GM19438 (cell line): ENCODE results near the gene DNAI2.
"Not testable (repeated sequence)": the region's sequence is repeated elsewhere in the genome, so short reads cannot be mapped to it uniquely, and the experiment has no call there.

Experiments used
- ATAC-seq: cut with Tn5 transposase; IDR thresholded peaks from one replicate; pipeline ENCODE4 v1.9.1; 2021; ENCODE audit warnings: low read depth; ENCODE audit not compliant: unreplicated experiment

The DNAI2 gene

DNA sequence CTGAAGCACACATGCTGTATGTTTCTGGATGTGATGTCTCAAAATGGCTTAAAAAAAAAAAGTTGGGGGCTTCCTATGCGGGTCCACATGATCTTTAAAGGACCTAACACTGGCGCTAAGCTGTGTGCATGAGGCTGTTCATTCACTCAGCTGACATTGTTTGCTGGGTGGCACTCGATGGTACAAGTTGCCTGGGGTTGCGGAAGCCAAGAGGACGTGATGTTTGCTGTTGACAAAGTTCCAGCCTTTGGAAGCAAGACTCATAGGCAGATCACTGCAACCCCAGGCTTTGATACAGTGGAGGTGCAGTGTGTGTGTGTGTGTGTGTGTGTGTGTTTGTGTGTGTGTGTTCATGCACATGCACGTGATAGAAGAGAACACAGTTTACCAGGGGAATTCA is 29.5 kb upstream of the DNAI2 start:
- no peak for ATAC-seq

DNA sequence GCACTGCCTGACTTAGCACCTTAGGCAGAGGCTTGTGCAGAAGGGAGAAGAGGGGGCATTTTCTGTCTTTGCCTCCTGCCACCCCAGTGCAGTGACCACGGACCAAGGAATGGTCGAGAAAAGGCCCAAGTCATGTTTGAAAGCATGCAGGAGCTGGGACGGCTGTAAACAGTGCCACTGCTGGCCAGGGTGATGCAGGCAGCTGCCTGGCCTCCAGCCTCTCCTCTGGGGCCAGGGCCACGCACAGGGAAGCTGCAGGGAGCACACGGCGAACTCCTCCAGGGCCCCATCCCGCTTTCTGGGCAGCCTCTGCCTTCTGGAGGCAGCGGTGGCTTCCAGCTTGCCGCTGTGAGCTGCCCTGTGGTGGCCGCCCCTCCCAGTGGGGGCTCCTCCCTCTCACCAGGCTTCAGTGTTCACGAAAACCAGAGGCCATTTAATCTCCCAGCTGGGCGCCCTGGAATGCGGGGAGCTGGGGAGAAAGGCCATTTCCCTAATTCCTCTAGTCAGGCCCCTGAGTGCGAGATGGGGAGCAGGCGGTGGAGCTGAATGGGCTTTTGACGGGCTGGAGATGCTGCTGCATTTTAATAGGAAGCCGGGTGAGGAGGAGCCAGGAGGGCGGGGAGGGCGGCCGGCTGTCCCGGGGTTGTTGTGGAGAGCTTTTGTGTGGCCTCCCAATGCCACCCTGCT is 28.7 kb upstream of the DNAI2 start:
- no peak for ATAC-seq

DNA sequence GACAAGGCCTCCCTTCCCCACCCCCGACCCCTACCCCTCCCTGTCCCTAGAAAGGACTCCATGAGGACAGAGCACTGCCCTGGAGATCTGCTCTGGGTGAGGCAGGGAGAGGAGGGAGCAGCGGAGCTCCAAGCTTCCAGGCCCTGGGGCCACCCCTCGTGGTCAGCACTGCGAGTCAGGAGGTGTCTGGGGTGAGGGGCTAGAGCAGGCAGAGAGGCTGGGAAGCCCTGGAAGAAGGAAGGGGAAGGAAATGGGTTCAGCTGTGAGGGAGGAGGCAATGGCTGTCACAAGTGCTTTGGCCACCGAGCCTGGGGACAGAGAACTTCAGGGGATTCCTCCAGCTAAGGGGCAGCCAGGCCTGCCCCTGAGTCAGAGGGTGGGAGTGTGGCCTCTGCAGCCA is 28.2 kb upstream of the DNAI2 start:
- ATAC-seq, result no peak

DNA sequence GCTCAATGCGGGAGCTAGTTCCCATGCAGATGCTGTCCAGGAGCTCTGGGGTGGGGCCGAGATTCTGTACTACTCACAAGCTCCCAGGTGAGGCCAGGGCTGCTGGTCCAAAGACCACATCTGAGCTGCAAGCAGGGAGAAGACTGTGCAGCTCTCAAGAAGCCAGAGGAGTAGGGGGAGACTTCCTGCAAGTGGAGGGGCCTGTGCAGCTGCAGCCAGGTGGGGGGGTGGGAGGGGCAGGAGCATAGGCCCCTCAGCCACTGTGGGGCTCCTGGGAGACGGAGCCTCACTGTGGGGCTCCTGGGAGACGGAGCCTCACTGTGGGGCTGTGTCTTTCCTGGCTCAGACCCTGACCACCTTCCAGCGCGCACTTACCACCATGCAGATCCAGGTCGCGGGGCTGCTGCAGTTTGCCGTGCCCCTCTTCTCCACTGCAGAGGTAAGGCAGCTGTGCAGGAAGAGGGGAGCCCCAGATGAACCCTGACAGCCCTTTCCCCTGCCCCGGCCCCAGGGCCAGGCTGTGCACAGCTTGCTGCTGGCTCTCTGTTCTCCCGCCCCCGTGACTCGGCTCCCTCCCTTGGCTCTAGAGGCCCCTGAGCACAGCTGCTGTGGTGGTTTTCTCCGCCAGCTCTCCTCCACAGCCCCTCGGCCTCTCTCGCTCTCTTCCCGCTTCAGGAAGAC is 24.3 kb upstream of the DNAI2 start:
- no peak for ATAC-seq

DNA sequence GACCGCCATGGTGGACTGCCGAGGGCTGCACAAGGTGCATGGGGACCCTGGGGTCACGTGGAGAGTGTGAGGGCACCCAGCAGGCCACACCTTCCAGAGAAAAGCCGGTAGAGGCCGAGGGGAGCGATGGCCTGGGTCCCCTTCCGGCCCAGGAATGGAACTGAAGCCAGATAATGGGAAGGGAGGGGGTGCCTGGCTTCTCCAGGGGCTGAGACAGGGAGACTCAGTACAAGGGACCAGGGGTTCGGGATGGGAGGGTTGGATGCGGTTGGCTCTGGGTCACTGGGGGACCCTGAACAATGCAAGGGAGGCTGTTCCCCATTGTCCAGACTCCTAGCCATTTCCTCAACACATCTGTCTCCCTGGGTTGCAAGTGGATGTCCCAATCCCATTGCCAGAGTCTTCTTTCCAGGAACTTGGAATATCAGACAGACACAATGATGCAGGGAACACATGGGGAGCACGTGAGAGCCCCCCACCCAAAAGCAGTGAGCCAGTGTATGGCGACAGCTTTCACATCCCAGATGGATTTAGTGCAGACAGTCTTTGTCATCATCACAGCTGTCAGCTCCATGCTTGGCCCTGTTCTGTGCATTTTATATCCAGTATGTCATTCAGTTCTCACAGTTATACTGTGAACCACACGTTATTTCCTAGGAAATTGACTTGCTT is 23.6 kb upstream of the DNAI2 start:
- no peak for ATAC-seq

DNA sequence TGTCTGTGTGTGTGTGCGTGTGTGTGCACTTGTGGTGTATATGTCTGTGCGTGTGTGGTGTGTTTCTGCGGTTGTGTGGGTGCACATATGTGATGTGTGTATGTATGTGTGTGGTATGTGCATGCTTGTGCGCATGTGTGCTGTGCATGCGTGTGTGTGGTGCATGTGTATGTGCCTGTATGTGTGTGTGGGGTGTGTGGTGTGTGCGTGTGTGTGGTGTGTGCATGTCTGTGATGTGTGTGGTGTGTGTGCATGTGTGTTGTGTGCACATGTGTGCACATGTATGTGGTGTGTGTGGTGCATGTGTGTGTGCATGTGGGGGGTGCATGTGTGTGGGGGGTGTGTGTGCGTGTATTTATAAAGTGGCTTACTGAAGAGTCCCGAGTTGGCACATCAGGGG is 23.0 kb upstream of the DNAI2 start:
- ATAC-seq, result no peak

DNA sequence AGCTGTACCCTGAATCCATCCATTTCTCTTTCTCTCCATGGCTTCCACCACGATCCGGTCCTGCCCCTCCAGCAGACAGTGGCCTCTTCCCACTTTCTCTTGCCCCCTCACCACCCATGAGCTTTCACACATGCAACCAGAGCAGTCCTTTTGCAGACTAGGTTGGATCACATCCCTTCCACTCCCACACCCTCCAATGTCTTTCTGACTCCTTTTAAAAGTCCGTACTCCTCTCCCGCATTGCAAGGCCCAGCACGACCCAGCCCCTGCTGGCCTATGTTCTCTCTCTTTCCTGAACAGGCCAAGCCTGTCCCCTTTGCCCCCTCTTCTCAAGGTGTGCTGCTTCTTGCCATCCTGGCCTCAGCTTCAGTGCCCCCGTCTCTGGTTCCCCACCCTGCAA is 22.5 kb upstream of the DNAI2 start:
- ATAC-seq, result no peak

DNA sequence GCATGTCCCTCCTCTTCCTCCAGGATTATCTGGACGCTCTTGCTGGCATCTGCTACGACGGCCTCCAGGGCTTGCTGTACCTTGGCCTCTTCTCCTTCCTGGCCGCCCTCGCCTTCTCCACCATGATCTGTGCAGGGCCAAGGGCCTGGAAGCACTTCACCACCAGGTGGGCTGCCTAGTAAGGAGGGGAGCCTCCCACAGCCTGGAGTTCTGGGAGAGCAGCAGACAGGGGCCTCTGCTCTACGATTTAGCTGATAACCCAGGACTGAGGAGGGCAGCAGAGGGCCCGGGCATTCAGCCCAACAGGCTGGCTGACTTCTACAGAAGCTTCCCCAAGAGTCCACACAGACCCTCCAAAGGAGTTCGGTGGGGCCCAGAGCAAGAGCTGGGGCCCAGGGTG is 21.8 kb upstream of the DNAI2 start:
- no peak for ATAC-seq

DNA sequence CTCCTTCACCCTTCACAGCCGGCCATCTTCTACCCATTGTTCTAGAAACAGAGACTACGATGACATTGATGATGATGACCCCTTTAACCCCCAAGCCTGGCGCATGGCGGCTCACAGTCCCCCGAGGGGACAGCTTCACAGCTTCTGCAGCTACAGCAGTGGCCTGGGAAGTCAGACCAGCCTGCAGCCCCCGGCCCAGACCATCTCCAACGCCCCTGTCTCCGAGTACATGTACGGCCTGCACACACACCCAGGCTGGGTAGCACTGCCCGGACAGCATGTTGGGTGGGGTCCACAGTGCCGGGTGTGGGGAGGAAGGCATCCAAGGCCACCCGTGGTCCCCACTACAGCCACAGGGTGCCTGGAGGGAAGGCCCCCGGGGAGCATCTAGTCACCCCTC is 21.0 kb upstream of the DNAI2 start:
- no peak for ATAC-seq

DNA sequence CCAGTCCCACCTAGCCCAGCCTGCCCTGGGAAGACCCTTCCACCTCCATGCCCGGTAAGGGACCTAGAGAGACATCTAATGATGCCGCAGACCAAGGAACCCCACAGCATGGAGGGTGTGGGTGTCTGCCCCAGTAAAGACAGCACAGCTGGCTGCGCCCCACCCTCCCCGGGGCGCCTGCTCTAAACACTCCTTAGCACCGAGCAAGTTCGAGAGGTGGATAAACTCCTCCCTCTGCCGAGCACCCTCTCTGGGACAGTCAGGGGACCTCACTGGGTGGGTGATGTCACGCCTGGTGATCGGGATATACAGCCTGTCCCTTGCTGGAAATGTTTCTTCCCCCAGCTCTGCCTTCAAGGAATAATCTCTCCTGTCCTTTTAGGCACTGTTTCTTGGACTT is 16.7 kb upstream of the DNAI2 start:
- no peak for ATAC-seq

DNA sequence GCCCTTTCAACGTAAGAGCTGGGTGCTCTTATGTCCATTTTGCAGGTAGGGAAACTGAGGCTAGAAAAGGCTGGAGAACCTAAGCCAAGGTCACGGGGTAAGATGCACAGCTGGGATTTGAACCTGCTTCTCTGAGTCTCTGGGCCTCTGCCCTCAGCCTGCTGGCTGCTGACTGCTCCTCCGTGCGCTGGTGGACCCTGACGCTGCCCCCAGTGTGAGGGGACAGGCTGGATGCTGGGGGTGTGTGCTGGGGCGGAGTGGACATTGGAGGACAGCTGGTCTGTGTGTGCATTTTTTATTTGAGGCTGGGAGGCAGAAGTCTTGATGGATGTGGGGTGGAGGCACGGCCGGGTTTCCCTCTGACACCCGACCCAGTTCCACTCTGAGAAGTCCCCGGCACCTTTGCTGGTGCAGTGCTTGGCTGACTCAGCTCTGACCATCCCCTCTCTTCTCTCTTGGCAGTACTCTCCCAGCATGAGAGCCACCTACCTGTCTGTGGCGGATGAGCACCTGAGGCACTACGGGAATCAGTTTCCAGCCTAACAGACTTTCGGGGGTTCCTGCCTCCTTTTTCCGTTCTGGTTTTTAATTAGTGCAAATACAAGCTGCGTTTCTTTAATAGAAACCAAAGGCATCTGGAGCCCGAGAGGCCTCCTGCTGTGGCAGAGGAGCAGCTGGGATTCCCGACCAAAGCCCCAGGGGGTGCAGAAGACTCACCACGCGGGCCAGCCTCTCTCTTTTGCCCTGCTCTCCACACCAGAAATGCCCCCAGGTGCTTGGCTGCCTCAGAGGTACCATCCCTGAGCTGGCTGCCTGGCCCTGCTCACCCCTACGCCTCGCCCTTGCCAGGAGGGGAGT is 14.1 kb upstream of the DNAI2 start:
- no peak for ATAC-seq

DNA sequence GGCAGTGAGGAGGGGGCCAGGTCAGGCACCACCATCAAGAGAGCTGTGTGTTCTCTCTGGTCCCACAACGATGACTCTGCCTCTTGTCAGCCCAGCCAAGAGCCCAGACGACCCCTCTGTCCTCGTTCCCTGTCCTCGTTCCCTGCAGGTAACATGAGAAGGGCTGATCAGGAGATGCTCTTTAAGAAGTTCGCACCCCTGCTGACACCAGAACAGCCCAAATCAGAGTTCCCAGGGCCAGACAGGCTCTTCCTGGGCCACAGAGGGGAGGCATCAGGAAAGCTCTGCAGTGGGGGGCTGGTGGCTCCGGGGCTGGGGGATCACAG is 13.5 kb upstream of the DNAI2 start:
- no peak for ATAC-seq

DNA sequence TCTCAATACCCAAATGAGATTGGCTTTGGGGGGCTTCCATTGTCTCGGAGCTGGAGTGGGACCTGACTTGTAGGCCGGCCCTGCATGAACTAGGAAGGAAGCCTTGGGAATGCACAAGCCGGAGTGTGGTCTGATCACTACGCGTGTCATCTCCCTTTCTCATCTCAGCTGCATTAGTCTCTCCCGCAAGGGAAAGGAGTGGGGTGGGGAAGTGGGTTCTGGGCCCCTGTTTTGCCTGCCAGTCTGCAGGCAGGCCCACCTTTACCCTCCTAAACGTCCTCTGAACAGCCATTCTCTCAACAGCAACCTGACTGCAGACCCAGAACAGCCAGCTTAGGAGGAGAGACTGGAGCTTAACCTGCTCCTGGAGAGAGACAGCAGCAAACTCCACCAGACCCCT is 11.4 kb upstream of the DNAI2 start:
- ATAC-seq, result no peak

DNA sequence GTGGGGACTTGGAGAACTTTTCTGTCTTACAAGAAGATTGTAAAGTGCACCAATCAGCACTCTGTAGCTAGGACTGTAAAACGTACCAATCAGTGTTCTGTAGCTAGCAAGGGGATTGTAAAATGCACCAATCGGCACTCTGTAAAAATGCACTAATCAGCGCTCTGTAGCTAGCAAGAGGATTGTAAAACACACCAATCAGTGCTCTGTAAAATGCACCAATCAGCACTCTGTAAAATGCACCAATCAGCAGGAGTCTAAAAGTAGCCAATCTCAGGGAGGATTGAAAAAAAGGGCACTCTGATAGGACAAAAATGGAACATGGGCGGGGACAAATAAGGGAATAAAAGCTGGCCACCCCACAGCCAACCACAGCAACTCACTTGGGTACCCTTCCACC is 7.0 kb upstream of the DNAI2 start:
- not testable (repeated sequence) for ATAC-seq

DNA sequence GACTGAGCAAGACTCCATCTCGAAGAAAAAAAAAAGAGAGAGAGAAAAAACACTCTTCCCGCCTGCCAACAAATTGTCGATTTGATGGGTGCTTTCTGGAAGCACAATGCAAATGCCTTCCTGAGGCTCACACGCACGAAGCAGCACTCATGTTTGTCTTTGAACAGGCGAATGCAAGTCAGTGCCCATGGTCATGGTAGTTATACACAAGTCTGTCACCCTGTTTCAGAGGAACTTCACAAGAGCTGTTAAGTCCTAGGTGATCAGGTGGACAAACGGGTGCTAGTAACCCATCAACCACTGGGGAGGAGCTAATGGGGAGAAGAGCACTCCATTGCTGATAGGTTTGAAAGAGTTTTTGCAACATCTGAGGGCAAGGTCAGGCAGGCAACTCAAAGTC is 6.5 kb upstream of the DNAI2 start:
- ATAC-seq, result no peak

DNA sequence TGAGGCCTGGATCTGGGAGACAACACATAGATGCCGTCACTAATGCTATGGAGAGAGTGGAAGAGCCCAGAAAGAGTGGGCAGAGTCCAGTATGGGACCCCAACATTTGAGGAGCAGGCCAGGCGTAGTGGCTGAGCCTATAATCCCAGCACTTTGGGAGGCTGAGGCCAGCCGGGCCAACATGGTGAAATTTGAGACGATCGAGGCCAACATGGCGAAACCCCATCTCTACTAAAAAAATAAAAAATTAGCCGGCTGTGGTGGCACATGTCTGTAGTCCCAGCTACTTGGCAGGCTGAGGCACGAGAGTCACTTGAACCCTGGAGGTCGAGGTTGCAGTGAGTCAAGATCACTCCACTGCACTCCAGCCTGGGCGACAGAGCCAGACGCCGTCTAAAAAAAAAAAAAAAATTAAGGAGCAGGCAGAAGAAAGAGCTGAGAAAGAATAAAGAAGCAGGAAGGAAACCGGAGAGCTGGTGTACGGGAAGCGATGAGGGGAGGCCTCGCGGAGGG is 6.0 kb upstream of the DNAI2 start:
- ATAC-seq, result no peak

DNA sequence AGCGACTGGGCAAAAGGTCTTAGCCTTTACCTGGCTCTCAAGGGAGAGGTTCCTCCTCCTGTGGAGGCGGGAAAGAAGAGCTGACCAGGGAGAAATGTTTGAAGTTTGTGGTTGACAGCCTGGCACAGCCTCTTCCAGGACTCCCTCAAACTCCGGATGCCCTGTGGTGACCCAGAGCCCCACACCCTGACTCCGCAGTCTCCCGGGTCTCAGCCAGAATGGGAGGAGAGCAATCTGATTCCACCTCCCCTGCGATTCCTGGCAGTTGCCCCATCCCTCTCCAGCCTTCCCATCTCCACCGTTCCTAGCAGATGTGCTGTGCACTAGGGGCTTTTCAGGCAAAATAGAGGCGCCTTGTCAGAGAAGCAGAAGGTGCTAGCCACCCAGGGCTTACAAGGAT is 5.5 kb upstream of the DNAI2 start:
- no peak for ATAC-seq

DNA sequence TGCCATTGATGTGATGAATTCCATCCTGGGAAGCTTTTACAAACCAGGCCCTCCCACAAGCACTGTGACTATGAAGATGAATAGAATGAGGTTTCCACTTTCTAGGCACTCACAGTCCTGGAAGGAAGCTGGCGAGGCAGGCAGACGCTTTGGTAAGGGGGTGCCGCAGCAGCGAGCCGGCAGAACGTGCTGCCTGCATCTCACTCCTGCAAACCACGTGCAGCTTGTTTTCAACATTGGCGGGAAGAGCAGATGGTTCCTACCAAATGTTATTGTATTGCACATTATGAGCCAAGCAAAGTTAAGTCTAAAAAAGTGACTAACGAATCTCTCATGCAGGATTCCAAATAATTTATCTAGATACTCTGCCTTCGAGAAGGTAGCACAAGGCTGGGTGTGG is 3.7 kb upstream of the DNAI2 start:
- ATAC-seq, result no peak

DNA sequence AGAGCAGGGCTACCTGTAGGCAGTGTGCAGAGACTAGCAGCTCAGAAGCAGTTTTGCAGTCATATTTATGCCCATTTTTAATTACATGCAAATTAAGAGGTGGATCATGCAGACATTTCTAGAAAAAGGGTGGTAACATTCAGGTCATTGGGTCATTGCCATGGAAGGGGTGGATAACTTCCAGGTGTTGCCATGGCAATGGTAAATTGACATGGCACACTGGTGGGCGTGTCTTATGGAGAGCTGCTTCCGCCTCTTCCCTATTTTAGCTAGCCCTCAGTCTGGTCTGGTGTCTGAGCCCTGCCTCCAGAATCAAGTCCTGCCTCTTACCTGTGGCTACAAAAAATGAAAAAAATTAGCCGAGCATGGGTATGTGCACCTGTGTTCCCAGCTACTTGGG is 2.8 kb upstream of the DNAI2 start:
- no peak for ATAC-seq

DNA sequence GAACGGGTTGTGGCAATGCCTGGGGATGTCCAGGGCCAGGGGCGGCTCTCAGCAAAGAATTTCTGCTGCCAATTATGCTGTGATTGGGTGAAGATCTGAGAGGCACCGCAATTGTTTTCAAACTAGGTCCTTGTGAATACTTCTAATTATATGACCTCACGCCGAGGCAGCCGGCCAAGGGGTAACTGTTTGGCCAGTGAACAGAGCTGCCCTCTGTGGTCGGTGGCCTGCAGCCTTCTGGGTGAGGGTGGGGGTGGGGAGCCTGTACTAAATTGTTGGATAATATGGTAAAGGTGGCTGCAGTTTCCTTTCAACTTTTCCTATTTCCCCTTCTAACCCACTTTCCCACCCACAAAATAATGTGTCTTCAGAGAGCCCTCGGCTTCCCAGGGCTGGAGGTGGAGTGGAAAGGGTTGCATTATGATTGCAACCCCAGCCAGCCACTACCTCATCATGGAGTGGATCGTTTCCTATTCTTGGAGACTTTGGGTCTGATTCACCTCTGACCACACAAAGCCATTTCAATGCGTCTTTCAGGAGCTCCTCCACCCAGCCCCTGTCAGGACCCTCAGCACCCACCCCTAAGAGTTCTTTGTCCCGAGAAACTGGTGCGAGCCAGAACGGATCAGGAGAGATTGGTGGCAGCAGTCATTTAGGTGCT is 2.0 kb upstream of the DNAI2 start:
- ATAC-seq, result no peak
